PC-3 (cell line): ENCODE data around the gene ATP2B3.

Experiments
- EZH2 ChIP-seq: fragments of 300-600 bp; sonication (generic); IDR thresholded peaks from one replicate; pipeline ENCODE4 v1.6.1; 2017; ENCODE audit warnings: antibody characterized with exemption, mild to moderate bottlenecking, low read length; ENCODE audit not compliant: unreplicated experiment
- EZH2phosphoT487 ChIP-seq: fragments of 300-600 bp; sonication (generic); IDR thresholded peaks from 2 replicates; pipeline ENCODE4 v1.6.1; 2018; ENCODE audit warnings: mild to moderate bottlenecking, antibody characterized with exemption, low read length, borderline replicate concordance
- TF ChIP-seq, protein P1 (sequence below): fragments of 300-600 bp; sonication (generic); conservative IDR thresholded peaks from 2 replicates; pipeline ENCODE4 v1.5.1; 2017; ENCODE audit warnings: antibody characterized with exemption, low read depth, mild to moderate bottlenecking, low read length

- TF ChIP-seq, protein P1, sequence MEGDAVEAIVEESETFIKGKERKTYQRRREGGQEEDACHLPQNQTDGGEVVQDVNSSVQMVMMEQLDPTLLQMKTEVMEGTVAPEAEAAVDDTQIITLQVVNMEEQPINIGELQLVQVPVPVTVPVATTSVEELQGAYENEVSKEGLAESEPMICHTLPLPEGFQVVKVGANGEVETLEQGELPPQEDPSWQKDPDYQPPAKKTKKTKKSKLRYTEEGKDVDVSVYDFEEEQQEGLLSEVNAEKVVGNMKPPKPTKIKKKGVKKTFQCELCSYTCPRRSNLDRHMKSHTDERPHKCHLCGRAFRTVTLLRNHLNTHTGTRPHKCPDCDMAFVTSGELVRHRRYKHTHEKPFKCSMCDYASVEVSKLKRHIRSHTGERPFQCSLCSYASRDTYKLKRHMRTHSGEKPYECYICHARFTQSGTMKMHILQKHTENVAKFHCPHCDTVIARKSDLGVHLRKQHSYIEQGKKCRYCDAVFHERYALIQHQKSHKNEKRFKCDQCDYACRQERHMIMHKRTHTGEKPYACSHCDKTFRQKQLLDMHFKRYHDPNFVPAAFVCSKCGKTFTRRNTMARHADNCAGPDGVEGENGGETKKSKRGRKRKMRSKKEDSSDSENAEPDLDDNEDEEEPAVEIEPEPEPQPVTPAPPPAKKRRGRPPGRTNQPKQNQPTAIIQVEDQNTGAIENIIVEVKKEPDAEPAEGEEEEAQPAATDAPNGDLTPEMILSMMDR = no peak
- TF ChIP-seq EZH2phosphoT487 = no peak
- no peak for TF ChIP-seq EZH2
These were observed 4.8 kb downstream of the ATP2B3 start for GRCh38 chrX:153522259-153522658.
